ENCODE measurements around the gene CHCHD6. TPM values are rescaled to one million over a fixed set of nuclear protein-coding genes. Genes with fewer than 3 reads are reported as not detected.

The CHCHD6 gene
- total RNA-seq, 4 donors from 2014 or later: 15.6 to 25.8 (median 21.2) TPM

- no peak for DNase-seq (ENCODE audit: low spot score in 2 of 2)
- no peak for TF ChIP-seq POLR2A (IDR thresholded peaks at IDR 0.05)
- no peak for TF ChIP-seq CTCF (IDR thresholded peaks at IDR 0.05)
- intact Hi-C loops (cut with DNase I; ENCODE audit: low total_unique reads): no loop called here
- no peak overlapping the region for H3K4me3 ChIP-seq (ENCODE audit: low read depth, poor library complexity, severe bottlenecking)
- WGBS, 2 donors: 77 to 82% methylated on average over 3 of the region's 3 CpGs
These were observed 235.7 kb downstream of the CHCHD6 start for GRCh38 chr3:126939733-126940132.

DNA sequence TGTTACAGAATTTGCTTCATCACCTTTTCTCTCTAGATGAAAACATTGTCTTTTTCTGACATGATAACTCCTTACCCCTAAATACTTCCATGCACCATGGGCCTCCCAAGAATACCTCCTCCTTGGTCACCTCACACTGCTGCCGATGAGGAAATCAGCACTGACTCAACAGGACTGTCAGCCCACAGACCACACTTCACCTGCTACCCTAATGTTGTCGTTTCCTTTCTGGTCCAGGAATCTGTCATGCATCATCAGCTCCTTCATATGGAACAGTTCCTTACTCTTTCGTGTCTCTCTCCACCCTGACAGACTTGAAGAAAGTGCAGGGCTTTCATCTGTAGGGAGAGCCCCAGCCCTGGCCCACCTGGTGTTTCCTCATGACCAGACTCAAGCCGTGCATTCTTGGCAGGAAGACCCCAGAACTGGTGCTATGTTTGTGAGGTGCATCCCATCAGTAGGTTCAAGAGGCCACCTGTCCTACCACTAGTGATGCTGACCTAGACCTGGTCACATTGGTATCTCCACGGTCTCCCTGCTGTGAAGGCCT lies 237.8 kb downstream of the CHCHD6 start:
- intact Hi-C loops (cut with DNase I; ENCODE audit: low total_unique reads): no loop called here
- H3K4me3 ChIP-seq (ENCODE audit: low read depth, poor library complexity, severe bottlenecking): no peak overlapping the region
- peak in 1 of 2 donors; percentile 70 for DNase-seq (ENCODE audit: low spot score in 2 of 2)
- TF ChIP-seq CTCF (IDR thresholded peaks at IDR 0.05): no peak
- TF ChIP-seq POLR2A (IDR thresholded peaks at IDR 0.05): no peak
- 89 to 91% methylated on average over 5 of the region's 5 CpGs for WGBS, 2 donors

DNA sequence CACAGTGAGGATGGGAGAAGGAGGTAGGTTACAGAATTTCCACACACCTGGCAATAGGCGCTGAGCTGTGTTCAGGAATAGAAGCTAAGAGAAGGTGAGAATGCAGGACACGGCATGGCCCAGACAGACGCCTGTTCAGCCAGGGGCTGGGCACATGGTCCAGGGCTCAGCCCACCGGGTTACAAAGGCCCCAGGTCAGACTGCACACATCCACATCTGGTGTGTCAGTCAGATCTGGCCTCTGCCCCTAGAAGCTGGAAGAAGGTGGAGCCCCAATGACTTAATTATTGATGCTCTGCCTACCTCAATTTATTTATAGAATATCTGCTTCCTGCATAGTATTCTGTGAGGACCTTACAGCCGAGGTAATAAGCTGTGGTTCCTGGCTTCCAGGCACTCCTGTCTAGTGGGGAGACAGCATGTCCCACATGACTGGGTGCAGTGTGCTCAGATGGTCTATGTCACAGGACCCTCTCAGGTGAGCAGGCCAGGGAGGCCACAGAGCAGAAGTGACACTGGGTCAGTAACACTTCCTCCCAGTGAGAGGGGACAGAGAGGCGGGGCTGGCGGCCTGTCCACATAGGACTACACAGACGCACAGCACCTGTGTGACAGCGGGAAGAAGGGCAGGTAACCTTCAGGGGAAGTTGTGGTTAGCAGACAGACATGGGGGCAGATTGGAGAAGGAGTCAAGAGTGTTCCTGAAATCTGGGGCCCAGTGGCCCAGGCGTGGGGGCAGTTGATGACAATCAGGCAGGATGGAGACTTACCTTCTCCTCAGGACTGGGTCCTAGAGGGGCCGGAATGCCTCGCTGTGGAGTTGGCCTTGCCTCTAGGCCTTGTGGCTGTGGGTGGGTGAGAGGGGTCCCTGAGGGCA lies 240.3 kb downstream of the CHCHD6 start:
- no peak for TF ChIP-seq CTCF (IDR thresholded peaks at IDR 0.05)
- TF ChIP-seq POLR2A (IDR thresholded peaks at IDR 0.05): no peak
- no peak for DNase-seq (ENCODE audit: low spot score in 2 of 2)
- no peak overlapping the region for H3K4me3 ChIP-seq (ENCODE audit: low read depth, poor library complexity, severe bottlenecking)
- WGBS, 2 donors: 92 to 93% methylated on average over 11 to 12 of the region's 12 CpGs
- intact Hi-C loops (cut with DNase I; ENCODE audit: low total_unique reads): no loop called here

- 88 to 92% methylated on average over 17 of the region's 17 CpGs for WGBS, 2 donors
These were observed 241.2 kb downstream of the CHCHD6 start for GRCh38 chr3:126945171-126945721.

GRCh38 chr3:126945891-126946290 lies 241.9 kb downstream of the CHCHD6 start:
- no peak for TF ChIP-seq CTCF (IDR thresholded peaks at IDR 0.05)
- no peak for TF ChIP-seq POLR2A (IDR thresholded peaks at IDR 0.05)
- no peak overlapping the region for H3K4me3 ChIP-seq (ENCODE audit: low read depth, poor library complexity, severe bottlenecking)
- WGBS, 2 donors: 94 to 98% methylated on average over 9 of the region's 9 CpGs
- no peak for DNase-seq (ENCODE audit: low spot score in 2 of 2)
- intact Hi-C loops (cut with DNase I; ENCODE audit: low total_unique reads): no loop called here

More at GRCh38 chr3:126945171-126945721, 241.2 kb downstream of the CHCHD6 start:
- no peak for DNase-seq (ENCODE audit: low spot score in 2 of 2)
- H3K4me3 ChIP-seq (ENCODE audit: low read depth, poor library complexity, severe bottlenecking): no peak overlapping the region
- intact Hi-C loops (cut with DNase I; ENCODE audit: low total_unique reads): no loop called here
- TF ChIP-seq POLR2A (IDR thresholded peaks at IDR 0.05): no peak
- no peak for TF ChIP-seq CTCF (IDR thresholded peaks at IDR 0.05)
